Kidney (tissue), 14 donors: Measurements from ENCODE around the gene CYP4B1. TPM values are rescaled to one million over a fixed set of nuclear protein-coding genes. Genes with fewer than 3 reads are reported as not detected.

ENCODE experiments used
- DNase-seq, 5 donors: peaks; one replicate each; pipeline ENCODE4 v3.0.0-alpha.2; 2013 to 2020
- FAIRE-seq: peaks from 2 replicates; lab custom pipeline; 2012; peaks lifted over from hg19 to GRCh38; lab: Jason Lieb, UNC
- H3K27ac ChIP-seq, 2 donors: one replicate each; pipeline ENCODE4 v1.7.0; 2013; ENCODE audit warnings: low read depth in 2 of 2, low read length in 2 of 2, inconsistent platforms in 1 of 2
- H3K27me3 ChIP-seq: one replicate; pipeline ENCODE4 v1.7.1; 2013; ENCODE audit warnings: low read length, inconsistent platforms; ENCODE audit not compliant: control insufficient read depth, insufficient read depth
- H3K36me3 ChIP-seq, 3 donors: one replicate each; pipeline versions ENCODE4 v1.7.0 to v1.7.1; 2013; ENCODE audit warnings: low read length in 3 of 3, control low read depth in 1 of 3, inconsistent platforms in 1 of 3; ENCODE audit not compliant: insufficient read depth in 3 of 3, control insufficient read depth in 2 of 3
- H3K4me1 ChIP-seq, 3 donors: one replicate each; pipeline versions ENCODE4 v1.7.0 to v1.7.1; 2013; ENCODE audit warnings: low read length in 3 of 3, inconsistent platforms in 1 of 3, low read depth in 1 of 3; ENCODE audit not compliant: control insufficient read depth in 2 of 3, insufficient read depth in 2 of 3
- H3K4me3 ChIP-seq, 3 donors: one replicate each; pipeline versions ENCODE4 v1.7.0 to v1.8.1; 2013; ENCODE audit warnings: low read length in 3 of 3, control low read depth in 1 of 3, inconsistent platforms in 1 of 3
- H3K9ac ChIP-seq, 3 donors: one replicate each; pipeline versions ENCODE4 v1.7.0 to v1.7.1; 2013; ENCODE audit warnings: low read length in 3 of 3, control low read depth in 1 of 3, inconsistent platforms in 1 of 3
- H3K9me3 ChIP-seq, 3 donors: one replicate each; pipeline versions ENCODE4 v1.7.0 to v1.7.1; 2013; ENCODE audit warnings: low read length in 3 of 3, control low read depth in 1 of 3, inconsistent platforms in 1 of 3; ENCODE audit not compliant: control insufficient read depth in 2 of 3, insufficient read depth in 1 of 3
- intact Hi-C: fragments of 100-400 bp; cut with DNase I; formaldehyde crosslinking; loops from one replicate; pipeline ENCODE4 v1.11.1; 2022
- polyA plus RNA-seq: library from polyadenylated mRNA; stranded (reverse); fragments of 350-450 nt; fragmentation: Illumina TruSeq; extraction: RNeasy Lipid Tissue Mini Kit (QIAGEN cat#74804); gene quantifications from one replicate; pipeline ENCODE4 v1.2.3, GENCODE V29; 2014; ENCODE audit warnings: low read depth, low replicate concordance; ENCODE audit not compliant: insufficient read depth
- total RNA-seq: library from RNA; stranded (reverse); fragmentation: NEBNext Ultra II Directional; extraction: Animal tissue kit (Norgen Biotek cat#: 25700); gene quantifications from one replicate; pipeline ENCODE4 v1.2.1, GENCODE V29; 2021
- TF ChIP-seq, protein P1 (sequence below): IDR thresholded peaks from 3 replicates; pipeline ENCODE4 v1.5.1; 2012; ENCODE audit warnings: mild to moderate bottlenecking, moderate library complexity, borderline replicate concordance; ENCODE audit not compliant: insufficient read depth; ENCODE audit errors: extremely low read depth
- donor health status: control.
- donor health status: control.
- donor health status: control.
- donor health status: control.
- donor health status: control.
- donor health status: DM: yes; HTN: yes; CAD: no.
- donor health status: Normal renal cell carcinoma (clear cell type).

The CYP4B1 gene
- total and polyA plus RNA-seq, 2 donors from 2014 or later: 3.3 to 4.8 TPM

DNA sequence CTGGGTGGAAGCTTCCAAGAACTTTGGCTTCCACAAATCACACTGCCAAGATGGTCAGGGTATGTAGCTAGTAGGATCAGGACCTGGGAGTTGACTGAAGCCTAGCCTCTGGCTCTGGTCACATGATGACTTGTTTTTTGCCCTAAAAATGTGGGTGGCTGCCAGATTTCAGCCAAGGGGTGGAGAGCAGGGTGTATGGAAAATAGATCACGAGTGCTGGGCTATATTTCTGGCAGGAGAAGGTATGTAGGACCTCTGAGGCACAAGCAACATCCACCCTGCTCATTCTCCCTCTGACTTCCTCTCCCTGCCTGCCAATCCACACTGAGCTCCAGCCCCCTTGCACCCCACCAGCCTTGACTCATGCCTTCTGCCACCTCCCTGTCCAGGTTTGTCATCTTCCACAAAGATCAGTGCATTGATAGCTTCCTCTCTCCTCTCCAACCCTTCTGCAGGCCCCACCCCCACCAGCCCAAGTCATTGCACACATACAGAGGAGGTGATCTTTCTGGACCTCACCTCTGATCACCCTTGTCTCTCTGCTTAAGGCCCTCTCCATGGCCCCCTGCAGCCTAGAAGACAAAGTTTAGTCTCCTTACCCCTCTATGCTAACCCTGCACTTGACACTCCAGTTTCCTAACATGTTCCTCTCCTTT, 8.3 kb upstream of the CYP4B1 start:
- intact Hi-C loops: no loop called here
- Histone ChIP-seq H3K9me3 (no peaks in the 10 kb centered on the region), H3K9ac (no peak overlapping the region), H3K27ac (no peak overlapping the region), H3K4me3 (no peak overlapping the region), H3K4me1 (peaks cover 0 to 3% (median 0%) of the 10 kb centered on the region in 3 donors), H3K27me3 (no peaks in the 10 kb centered on the region), H3K36me3 (no peaks in the 10 kb centered on the region)
- FAIRE-seq (no peak), DNase-seq (no peak)
- TF ChIP-seq, protein P1, sequence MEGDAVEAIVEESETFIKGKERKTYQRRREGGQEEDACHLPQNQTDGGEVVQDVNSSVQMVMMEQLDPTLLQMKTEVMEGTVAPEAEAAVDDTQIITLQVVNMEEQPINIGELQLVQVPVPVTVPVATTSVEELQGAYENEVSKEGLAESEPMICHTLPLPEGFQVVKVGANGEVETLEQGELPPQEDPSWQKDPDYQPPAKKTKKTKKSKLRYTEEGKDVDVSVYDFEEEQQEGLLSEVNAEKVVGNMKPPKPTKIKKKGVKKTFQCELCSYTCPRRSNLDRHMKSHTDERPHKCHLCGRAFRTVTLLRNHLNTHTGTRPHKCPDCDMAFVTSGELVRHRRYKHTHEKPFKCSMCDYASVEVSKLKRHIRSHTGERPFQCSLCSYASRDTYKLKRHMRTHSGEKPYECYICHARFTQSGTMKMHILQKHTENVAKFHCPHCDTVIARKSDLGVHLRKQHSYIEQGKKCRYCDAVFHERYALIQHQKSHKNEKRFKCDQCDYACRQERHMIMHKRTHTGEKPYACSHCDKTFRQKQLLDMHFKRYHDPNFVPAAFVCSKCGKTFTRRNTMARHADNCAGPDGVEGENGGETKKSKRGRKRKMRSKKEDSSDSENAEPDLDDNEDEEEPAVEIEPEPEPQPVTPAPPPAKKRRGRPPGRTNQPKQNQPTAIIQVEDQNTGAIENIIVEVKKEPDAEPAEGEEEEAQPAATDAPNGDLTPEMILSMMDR: no peak

DNA sequence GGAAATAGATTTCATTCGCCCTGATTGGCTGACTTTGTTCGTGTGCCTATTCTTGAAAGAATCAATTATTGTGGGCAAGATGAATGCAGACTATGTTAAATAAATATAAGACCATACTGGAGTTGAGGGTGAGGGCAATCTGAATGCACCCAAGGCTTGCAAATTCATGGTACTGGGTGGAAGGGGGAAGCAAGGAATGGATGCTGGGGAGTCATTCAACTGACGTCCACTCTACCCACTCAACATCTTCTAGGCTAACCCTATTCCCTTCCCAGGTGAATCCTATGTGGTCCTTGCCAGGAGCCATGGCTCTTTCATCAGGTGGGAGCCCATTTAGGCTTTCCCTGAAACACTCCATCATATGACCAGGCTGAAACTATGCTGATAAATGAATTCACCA, 5.7 kb upstream of the CYP4B1 start:
- Histone ChIP-seq H3K4me3 (no peak overlapping the region), H3K9ac (no peak overlapping the region), H3K36me3 (no peaks in the 10 kb centered on the region), H3K4me1 (peaks cover 0 to 3% (median 0%) of the 10 kb centered on the region in 3 donors), H3K9me3 (no peaks in the 10 kb centered on the region), H3K27me3 (no peaks in the 10 kb centered on the region), H3K27ac (no peak overlapping the region)
- intact Hi-C loops: no loop called here
- DNase-seq (no peak), FAIRE-seq (no peak)
- TF ChIP-seq, protein P1: no peak

DNA sequence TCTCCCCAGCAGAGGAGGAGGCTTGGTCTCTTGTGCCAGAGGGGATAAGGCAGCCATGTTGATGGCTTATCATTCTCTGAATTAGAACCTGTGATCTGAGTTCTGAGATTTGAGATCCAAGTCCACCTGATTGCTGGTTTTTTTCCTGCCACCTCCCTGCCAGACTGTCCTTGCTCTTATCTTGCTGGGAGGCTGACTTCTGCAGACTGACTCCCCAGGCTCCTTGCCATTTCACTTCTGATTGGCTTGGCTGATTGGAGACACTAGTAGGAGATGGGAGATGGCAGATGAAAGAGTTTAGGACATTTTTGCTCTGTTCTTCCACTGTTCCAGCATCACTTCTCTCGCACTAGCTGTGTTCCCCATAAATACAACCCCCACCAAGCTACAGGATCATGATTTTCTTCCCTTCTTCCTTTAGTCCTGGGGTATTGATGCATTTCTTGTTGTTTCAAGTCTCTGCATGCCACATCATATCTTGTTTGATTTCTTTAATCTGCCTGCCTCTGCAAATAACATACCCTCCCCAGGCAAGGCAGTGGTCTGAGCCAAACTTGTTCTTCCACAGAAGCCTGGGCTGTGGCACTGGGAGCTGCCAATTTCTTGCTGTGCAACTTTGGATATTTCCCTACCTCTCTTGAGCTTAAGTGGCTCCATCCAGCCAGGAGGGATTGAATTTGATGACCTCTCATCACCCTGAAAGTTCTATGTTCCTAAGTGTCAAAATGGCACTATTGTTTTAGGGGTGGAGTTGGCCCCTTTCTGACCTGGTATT, 963 bp upstream of the CYP4B1 start:
- TF ChIP-seq, protein P1: no peak
- Histone ChIP-seq H3K27ac (no peak overlapping the region), H3K36me3 (no peaks in the 10 kb centered on the region), H3K9ac (no peak overlapping the region), H3K9me3 (no peaks in the 10 kb centered on the region), H3K4me3 (no peak overlapping the region), H3K27me3 (no peaks in the 10 kb centered on the region), H3K4me1 (peaks cover 0 to 2% (median 0%) of the 10 kb centered on the region in 3 donors)
- intact Hi-C loops: no loop called here
- FAIRE-seq (no peak), DNase-seq (no peak)
